Measurements from ENCODE around the gene ADARB1. TPM values are rescaled to one million over a fixed set of nuclear protein-coding genes. Genes with fewer than 3 reads are reported as not detected.
A peak's percentile ranks its signal among the peaks of the same experiment; 100 is the strongest.

Gene ADARB1
- total and polyA plus RNA-seq, 8 donors: 3.2 to 33.9 (median 9.4) TPM

- Histone ChIP-seq H3K9me3 (no peaks in the 10 kb centered on the region), H3K27ac (peak overlapping the region in 3 of 5 donors; percentile 3 to 40 (median 18)), H3K4me3 (no peak overlapping the region), H3K27me3 (no peaks in the 10 kb centered on the region), H3K36me3 (no peaks in the 10 kb centered on the region), H3K4me1 (peaks cover 14 to 86% (median 53%) of the 10 kb centered on the region in 4 donors)
- WGBS, 5 donors: 75 to 83% (median 81%) methylated on average over 11 of the region's 11 CpGs
- TF ChIP-seq EP300 (IDR thresholded peaks at IDR 0.05): no peak
- TF ChIP-seq POLR2A (IDR thresholded peaks at IDR 0.05): no peak
- no peak for TF ChIP-seq CTCF (IDR thresholded peaks at IDR 0.05)
- TF ChIP-seq POLR2AphosphoS5 (IDR thresholded peaks at IDR 0.05): no peak
- DNase-seq: no peak
- intact Hi-C loops (cut with DNase I; ENCODE audit: low total_unique reads): no loop called here
Observed at GRCh38 chr21:45095505-45095904, 21.1 kb downstream of the ADARB1 start.

DNA sequence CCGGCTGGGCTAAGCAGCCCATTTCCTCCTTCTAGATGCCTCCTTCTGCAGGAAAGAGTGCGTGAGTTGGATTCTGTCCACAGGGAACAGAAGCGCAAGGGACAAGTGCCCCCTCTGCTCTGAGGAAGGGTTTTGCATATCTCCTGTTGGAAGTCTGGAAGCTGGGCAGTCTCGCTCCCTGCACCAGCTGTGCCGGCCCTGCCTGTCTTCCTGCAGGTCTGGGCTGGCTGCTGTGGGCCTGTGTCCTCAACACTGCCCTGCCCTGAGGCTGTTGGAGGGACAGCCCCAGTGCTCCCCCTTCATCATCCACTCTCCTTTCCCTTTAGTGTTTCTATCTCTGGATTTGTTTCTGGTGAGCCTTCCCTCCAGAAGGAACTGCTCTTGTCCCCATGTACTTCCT is 21.8 kb downstream of the ADARB1 start:
- 30 to 59% (median 50%) methylated on average over 2 to 5 of the region's 5 CpGs for WGBS, 5 donors
- DNase-seq: no peak
- H3K27me3 ChIP-seq: no peaks in the 10 kb centered on the region
- intact Hi-C loops (cut with DNase I; ENCODE audit: low total_unique reads): no loop called here
- no peaks in the 10 kb centered on the region for H3K9me3 ChIP-seq
- no peaks in the 10 kb centered on the region for H3K36me3 ChIP-seq
- no peak overlapping the region for H3K4me3 ChIP-seq
- H3K4me1 ChIP-seq: peaks cover 14 to 85% (median 54%) of the 10 kb centered on the region in 4 donors
- TF ChIP-seq CTCF (IDR thresholded peaks at IDR 0.05) (no peak), EP300 (IDR thresholded peaks at IDR 0.05) (no peak), POLR2AphosphoS5 (IDR thresholded peaks at IDR 0.05) (no peak), POLR2A (IDR thresholded peaks at IDR 0.05) (no peak)
- H3K27ac ChIP-seq: peak overlapping the region in 2 of 5 donors; percentile 18 to 40

DNA sequence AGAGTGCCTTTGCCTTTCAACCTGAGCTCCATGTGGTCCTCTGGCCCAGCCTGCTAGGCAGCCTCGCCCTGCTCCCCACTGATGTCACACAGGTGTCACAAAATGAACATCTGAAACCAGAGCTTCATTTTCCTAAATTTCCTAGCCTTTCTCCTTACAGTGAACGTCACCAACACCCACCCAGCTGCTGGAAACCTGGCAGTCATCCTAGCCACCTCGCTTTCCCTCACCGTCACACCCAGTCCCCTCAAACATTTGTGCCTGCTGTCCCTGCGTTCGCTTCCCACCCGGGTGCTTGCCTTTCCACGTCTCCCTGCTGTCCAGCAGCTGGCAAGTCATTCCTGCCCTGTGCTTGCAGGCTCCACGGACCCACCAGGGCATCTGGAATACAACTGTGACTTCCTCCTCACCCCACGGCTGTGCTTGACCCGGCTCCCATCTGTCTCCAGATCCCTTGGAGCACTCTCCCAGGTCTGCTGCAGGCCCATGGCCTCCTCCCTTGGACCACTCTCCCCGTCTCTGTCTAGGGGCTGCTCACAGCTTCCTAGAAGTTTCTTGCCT is 23.5 kb downstream of the ADARB1 start:
- Histone ChIP-seq H3K36me3 (no peaks in the 10 kb centered on the region), H3K27me3 (no peaks in the 10 kb centered on the region), H3K27ac (no peak overlapping the region), H3K9me3 (no peaks in the 10 kb centered on the region), H3K4me1 (peaks cover 24 to 92% (median 60%) of the 10 kb centered on the region in 4 donors), H3K4me3 (no peak overlapping the region)
- TF ChIP-seq POLR2AphosphoS5 (IDR thresholded peaks at IDR 0.05) (no peak), EP300 (IDR thresholded peaks at IDR 0.05) (no peak), POLR2A (IDR thresholded peaks at IDR 0.05) (no peak)
- no peak for DNase-seq
- intact Hi-C loops (cut with DNase I; ENCODE audit: low total_unique reads): no loop called here
- whole genome bisulfite sequencing, 5 donors: 82 to 89% (median 88%) methylated on average over 12 of the region's 12 CpGs

DNA sequence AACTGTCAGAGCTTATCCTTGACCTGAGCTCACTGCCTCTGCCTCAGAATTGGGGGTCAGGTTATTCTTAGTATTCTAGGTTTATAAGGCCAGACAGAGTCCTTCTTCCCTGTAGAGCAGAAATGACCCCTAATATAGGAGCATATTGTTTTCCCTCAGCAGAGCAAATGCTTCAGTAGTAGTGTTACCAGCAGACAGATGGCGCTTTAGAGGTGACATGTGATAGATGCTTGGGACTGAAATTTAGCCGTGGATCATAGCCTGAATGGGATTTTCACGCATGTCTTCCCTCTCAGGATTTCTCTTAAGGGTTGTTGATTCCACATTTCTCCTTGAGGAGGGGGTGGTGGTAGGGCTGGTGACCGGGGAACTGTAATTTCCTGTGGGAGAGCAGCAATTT is 24.5 kb downstream of the ADARB1 start:
- TF ChIP-seq EP300 (IDR thresholded peaks at IDR 0.05): no peak
- TF ChIP-seq POLR2A (IDR thresholded peaks at IDR 0.05): no peak
- no peak for TF ChIP-seq POLR2AphosphoS5 (IDR thresholded peaks at IDR 0.05)
- peak in 1 of 7 experiments; percentile 42 for TF ChIP-seq CTCF (IDR thresholded peaks at IDR 0.05)
- DNase-seq: peak in 1 of 2 donors; percentile 43
- H3K27ac ChIP-seq: no peak overlapping the region
- H3K27me3 ChIP-seq: no peaks in the 10 kb centered on the region
- no peaks in the 10 kb centered on the region for H3K9me3 ChIP-seq
- intact Hi-C loops (cut with DNase I; ENCODE audit: low total_unique reads): no loop called here
- peaks cover 24 to 90% (median 57%) of the 10 kb centered on the region in 4 donors for H3K4me1 ChIP-seq
- H3K4me3 ChIP-seq: no peak overlapping the region
- H3K36me3 ChIP-seq: no peaks in the 10 kb centered on the region
- 64 to 75% (median 69%) methylated on average over 4 of the region's 4 CpGs for WGBS, 5 donors

- no peak for DNase-seq
- Histone ChIP-seq H3K27ac (no peak overlapping the region), H3K9me3 (no peaks in the 10 kb centered on the region), H3K27me3 (no peaks in the 10 kb centered on the region), H3K36me3 (no peaks in the 10 kb centered on the region), H3K4me1 (peaks cover 31 to 91% (median 61%) of the 10 kb centered on the region in 4 donors), H3K4me3 (no peak overlapping the region)
- TF ChIP-seq EP300 (IDR thresholded peaks at IDR 0.05): no peak
- TF ChIP-seq POLR2AphosphoS5 (IDR thresholded peaks at IDR 0.05): no peak
- no peak for TF ChIP-seq POLR2A (IDR thresholded peaks at IDR 0.05)
- TF ChIP-seq CTCF (IDR thresholded peaks at IDR 0.05): no peak
- WGBS, 5 donors: 58 to 86% (median 80%) methylated on average over 3 of the region's 3 CpGs
- intact Hi-C loops (cut with DNase I; ENCODE audit: low total_unique reads): no loop called here
Observed at GRCh38 chr21:45099571-45099970, 25.2 kb downstream of the ADARB1 start.

Data from stomach (tissue), 9 donors.